Naive thymus-derived CD4-positive, alpha-beta T cell (primary cell): ENCODE data around the gene DEPDC7. TPM values are rescaled to one million over a fixed set of nuclear protein-coding genes. Genes with fewer than 3 reads are reported as not detected.

Experiments
- polyA plus RNA-seq, 2 donors: library from polyadenylated mRNA; unstranded; fragments of 300-500 nt; fragmentation: Illumina TruSeq; gene quantifications; one replicate each; pipeline ENCODE4 v1.2.3, GENCODE V29; 2021
- total RNA-seq, 6 experiments: library from RNA in 5 of 6; stranded (reverse) in 5 of 6; gene quantifications; 1 replicate in 5 of 6; 2 replicates in 1 of 6; pipeline ENCODE4 v1.2.3 and lab custom pipeline; 2021 to 2026

Gene DEPDC7
- total and polyA plus RNA-seq, 7 experiments from 2014 or later = 0.65 to 9.6 (median 3.2) TPM

Other genes with a start within 250 kb of the DEPDC7 start
- not detected for gene CCDC73, start 221.2 kb upstream of the DEPDC7 start, total RNA-seq
- not detected for gene CCDC73, start 221.2 kb upstream of the DEPDC7 start, polyA plus RNA-seq
- 1 to 10 TPM in 1 of 5 experiments, under 1 TPM in 2, not detected in 2; 0.11 to 2.3 (median 0.48) TPM for gene PRRG4, start 186.0 kb upstream of the DEPDC7 start, total RNA-seq
- not detected for gene PRRG4, start 186.0 kb upstream of the DEPDC7 start, polyA plus RNA-seq
- gene QSER1, start 123.1 kb upstream of the DEPDC7 start, total RNA-seq = 10 to 100 TPM; 11.2 to 16.9 (median 14.7) TPM
- gene QSER1, start 123.1 kb upstream of the DEPDC7 start, polyA plus RNA-seq = 1 to 10 TPM; 1.6 to 2.7 TPM
- 10 to 100 TPM in 4 of 5 experiments, 1 to 10 TPM in 1; 9.1 to 17.1 (median 13.3) TPM for gene TCP11L1, start 23.7 kb downstream of the DEPDC7 start, total RNA-seq
- gene TCP11L1, start 23.7 kb downstream of the DEPDC7 start, polyA plus RNA-seq = 1 to 10 TPM; 1.8 to 3.2 TPM
- gene CSTF3, start 145.6 kb downstream of the DEPDC7 start, total RNA-seq = 10 to 100 TPM; 14.6 to 38.6 (median 28.7) TPM
- 10 to 100 TPM; 17.8 to 23.7 TPM for gene CSTF3, start 145.6 kb downstream of the DEPDC7 start, polyA plus RNA-seq
- gene HIPK3, start 241.5 kb downstream of the DEPDC7 start, total RNA-seq = 10 to 100 TPM; 41.2 to 92.5 (median 70.8) TPM
- 10 to 100 TPM; 24.0 to 36.1 TPM for gene HIPK3, start 241.5 kb downstream of the DEPDC7 start, polyA plus RNA-seq